Liver (tissue), 9 donors: ENCODE results near the gene ADRA2B. TPM values are rescaled to one million over a fixed set of nuclear protein-coding genes. Genes with fewer than 3 reads are reported as not detected.

Experiments
- DNase-seq: peaks from one replicate; pipeline ENCODE4 v3.0.0-alpha.2; 2017; ENCODE audit warnings: low spot score
- H3K27ac ChIP-seq, 2 donors: one replicate each; pipeline ENCODE4 v1.7.0; 2013; ENCODE audit warnings: inconsistent platforms in 2 of 2, low read length in 2 of 2, control low read depth in 1 of 2, low read depth in 1 of 2, mild to moderate bottlenecking in 1 of 2
- H3K27me3 ChIP-seq, 4 donors: one replicate each; pipeline versions ENCODE4 v1.6.1 to v1.7.0; 2013; ENCODE audit warnings: low read length in 3 of 4, inconsistent platforms in 1 of 4, mild to moderate bottlenecking in 1 of 4, moderate library complexity in 1 of 4; ENCODE audit not compliant: control insufficient read depth in 4 of 4, insufficient read depth in 4 of 4
- H3K36me3 ChIP-seq, 4 donors: one replicate each; pipeline versions ENCODE4 v1.6.1 to v1.7.0; 2013; ENCODE audit warnings: low read length in 3 of 4, mild to moderate bottlenecking in 3 of 4, low read depth in 1 of 4, moderate library complexity in 1 of 4; ENCODE audit not compliant: control insufficient read depth in 4 of 4, insufficient read depth in 3 of 4
- H3K4me1 ChIP-seq, 4 donors: one replicate each; pipeline versions ENCODE4 v1.6.1 to v1.7.0; 2013; ENCODE audit warnings: low read length in 3 of 4, mild to moderate bottlenecking in 3 of 4, moderate library complexity in 1 of 4; ENCODE audit not compliant: control insufficient read depth in 4 of 4, insufficient read depth in 4 of 4
- H3K4me3 ChIP-seq, 3 donors: one replicate each; pipeline versions ENCODE4 v1.6.1 to v1.7.0; 2013; ENCODE audit warnings: low read length in 3 of 3, control low read depth in 1 of 3, low read depth in 1 of 3, mild to moderate bottlenecking in 1 of 3
- H3K9ac ChIP-seq, 2 donors: one replicate each; pipeline ENCODE4 v1.7.0; 2013; ENCODE audit warnings: low read length in 2 of 2, mild to moderate bottlenecking in 2 of 2, moderate library complexity in 2 of 2, control low read depth in 1 of 2, low read depth in 1 of 2
- H3K9me3 ChIP-seq, 4 donors: one replicate each; pipeline versions ENCODE4 v1.6.1 to v1.7.0; 2013; ENCODE audit warnings: low read length in 3 of 4; ENCODE audit not compliant: control insufficient read depth in 4 of 4
- EGR1 ChIP-seq, 2 donors: IDR thresholded peaks; 2 replicates each; pipeline ENCODE4 v1.6.1; 2016 to 2018; ENCODE audit warnings: antibody characterized with exemption in 2 of 2, low read depth in 2 of 2
- FOXA1 ChIP-seq: IDR thresholded peaks from 2 replicates; pipeline ENCODE4 v1.6.1; 2016; ENCODE audit warnings: antibody characterized with exemption
- FOXA2 ChIP-seq: IDR thresholded peaks from 2 replicates; pipeline ENCODE4 v1.6.1; 2016; ENCODE audit warnings: antibody characterized with exemption
- GABPA ChIP-seq, 2 donors: IDR thresholded peaks in 1 of 2; conservative IDR thresholded peaks in 1 of 2; 2 replicates each; pipeline ENCODE4 v1.6.1; 2016; ENCODE audit warnings: antibody characterized with exemption in 2 of 2, mild to moderate bottlenecking in 1 of 2, moderate library complexity in 1 of 2
- HNF4A ChIP-seq, 2 donors: conservative IDR thresholded peaks; 2 replicates each; pipeline ENCODE4 v1.6.1; 2016; ENCODE audit warnings: antibody characterized with exemption in 2 of 2, mild to moderate bottlenecking in 2 of 2
- HNF4G ChIP-seq: IDR thresholded peaks from 2 replicates; pipeline ENCODE4 v1.6.1; 2016; ENCODE audit warnings: antibody characterized with exemption
- JUND ChIP-seq, 2 donors: IDR thresholded peaks; 2 replicates each; pipeline ENCODE4 v1.6.1; 2016; ENCODE audit warnings: antibody characterized with exemption in 2 of 2
- NR2F2 ChIP-seq: IDR thresholded peaks from 2 replicates; pipeline ENCODE4 v1.6.1; 2016; ENCODE audit warnings: antibody characterized with exemption
- RXRA ChIP-seq, 2 donors: IDR thresholded peaks; 2 replicates each; pipeline ENCODE4 v1.6.1; 2017 to 2018; ENCODE audit warnings: antibody characterized with exemption in 2 of 2, mild to moderate bottlenecking in 1 of 2
- SP1 ChIP-seq: IDR thresholded peaks from 2 replicates; pipeline ENCODE4 v1.6.1; 2018; ENCODE audit warnings: antibody characterized with exemption, mild to moderate bottlenecking
- TAF1 ChIP-seq: conservative IDR thresholded peaks from 2 replicates; pipeline ENCODE4 v1.6.1; 2016; ENCODE audit warnings: antibody characterized with exemption, mild to moderate bottlenecking
- YY1 ChIP-seq: IDR thresholded peaks from 2 replicates; pipeline ENCODE4 v1.6.1; 2016; ENCODE audit warnings: antibody characterized with exemption, mild to moderate bottlenecking
- WGBS: extraction: QIAGEN DNeasy Blood & Tissue Kit; methylation state at CpG from one replicate; pipeline ENCODE4 v1.1.7; 2013; 5-methylcytosine and 5-hydroxymethylcytosine counted together
- polyA plus RNA-seq, 2 donors: library from polyadenylated mRNA; stranded (reverse) in 1 of 2; unstranded in 1 of 2; fragments of 200-250 nt in 1 of 2; fragments of >200 nt in 1 of 2; fragmentation: Nextera tagmentation in 1 of 2; extraction: Ambion mirVana in 1 of 2; gene quantifications; one replicate each; pipeline versions ENCODE4 v1.2.1 to v1.2.3, GENCODE V29; 2013 to 2015
- total RNA-seq, 2 donors: library from RNA; depleted of rRNA; stranded (reverse); fragments of >200 nt; gene quantifications; one replicate each; pipeline ENCODE4 v1.2.3, GENCODE V29; 2014
- TF ChIP-seq, protein P1 (sequence below): IDR thresholded peaks from 2 replicates; pipeline ENCODE4 v1.6.1; 2016; ENCODE audit warnings: antibody characterized with exemption
- TF ChIP-seq, protein P2 (sequence below): IDR thresholded peaks from 2 replicates; pipeline ENCODE4 v1.6.1; 2016; ENCODE audit warnings: antibody characterized with exemption
- TF ChIP-seq, protein P3 (sequence below): fragments of 150-350 bp; IDR thresholded peaks from 2 replicates; pipeline ENCODE4 v1.5.1; 2017; ENCODE audit warnings: improper control_type of control experiment, low read depth, low read length; ENCODE audit not compliant: missing input control
- TF ChIP-seq, protein P4 (sequence below): IDR thresholded peaks from 2 replicates; pipeline ENCODE4 v1.6.1; 2016; ENCODE audit warnings: antibody characterized with exemption
- TF ChIP-seq, protein P5 (sequence below): IDR thresholded peaks from 2 replicates; pipeline ENCODE4 v1.6.1; 2016; ENCODE audit warnings: antibody characterized with exemption, mild to moderate bottlenecking
- donor health status: healthy.
- donor health status: healthy.
- donor health status: healthy.
- donor health status: healthy.
- donor health status: healthy.

Gene ADRA2B
- total and polyA plus RNA-seq, 4 donors, result 1.3 to 8.6 (median 3.0) TPM

DNA sequence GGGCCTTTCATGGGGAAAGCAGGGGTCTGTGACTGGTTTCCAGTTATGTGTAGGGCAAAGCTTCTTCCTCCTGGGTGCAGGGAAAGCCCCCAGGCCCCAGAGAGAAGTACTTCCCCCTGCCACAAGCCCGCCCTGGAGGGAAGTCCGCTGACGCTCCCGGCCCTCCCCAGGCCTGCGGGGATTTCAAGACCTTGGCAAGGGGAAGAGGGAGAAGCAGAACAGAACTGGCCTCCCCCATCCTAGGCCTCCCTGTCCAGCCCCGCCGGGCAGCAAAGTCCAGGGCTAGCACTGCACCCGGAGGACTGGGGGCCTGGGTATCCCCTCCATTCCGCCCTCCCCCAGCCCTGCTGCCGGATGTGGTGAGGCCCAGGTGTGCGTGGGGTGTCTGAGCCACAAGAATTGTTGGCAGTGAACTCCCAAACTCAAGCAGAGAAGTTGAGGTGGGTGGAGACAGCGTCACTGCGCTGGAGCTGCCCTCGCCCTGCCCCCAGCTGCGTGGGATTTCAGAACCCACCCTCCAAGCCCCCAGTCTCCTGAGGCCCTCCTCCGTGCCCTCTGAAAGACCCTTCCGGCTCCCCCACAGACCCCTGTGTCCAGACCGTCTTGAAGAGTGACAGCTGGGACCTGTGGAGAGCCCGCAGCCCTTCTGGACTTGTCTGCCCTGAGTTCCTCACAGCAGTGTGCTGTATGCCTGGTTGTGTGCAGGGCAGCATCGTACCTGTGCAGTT lies 29.9 kb upstream of the ADRA2B start:
- Histone ChIP-seq H3K27ac (peak overlapping the region; percentile 69 to 71), H3K4me1 (peaks cover 0 to 8% (median 5%) of the 10 kb centered on the region in 4 donors), H3K36me3 (no peaks in the 10 kb centered on the region), H3K4me3 (no peak overlapping the region), H3K27me3 (no peaks in the 10 kb centered on the region), H3K9me3 (no peaks in the 10 kb centered on the region), H3K9ac (no peak overlapping the region)
- no peak for DNase-seq
- TF ChIP-seq, protein P1, sequence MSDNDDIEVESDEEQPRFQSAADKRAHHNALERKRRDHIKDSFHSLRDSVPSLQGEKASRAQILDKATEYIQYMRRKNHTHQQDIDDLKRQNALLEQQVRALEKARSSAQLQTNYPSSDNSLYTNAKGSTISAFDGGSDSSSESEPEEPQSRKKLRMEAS, result no peak
- TF ChIP-seq EGR1 (IDR thresholded peaks at IDR 0.05; ENCODE audit: low read depth in 2 of 2) (no peak), HNF4A (conservative IDR thresholded peaks at IDR 0.05) (no peak), JUND (IDR thresholded peaks at IDR 0.05) (no peak), FOXA2 (no peak), SP1 (no peak), RXRA (IDR thresholded peaks at IDR 0.05) (no peak), NR2F2 (no peak), FOXA1 (no peak), TAF1 (no peak), HNF4G (no peak), YY1 (no peak), GABPA (IDR thresholded peaks at IDR 0.05 in 1 of 2, conservative IDR thresholded peaks at IDR 0.05 in 1 of 2) (no peak)
- TF ChIP-seq, protein P2, sequence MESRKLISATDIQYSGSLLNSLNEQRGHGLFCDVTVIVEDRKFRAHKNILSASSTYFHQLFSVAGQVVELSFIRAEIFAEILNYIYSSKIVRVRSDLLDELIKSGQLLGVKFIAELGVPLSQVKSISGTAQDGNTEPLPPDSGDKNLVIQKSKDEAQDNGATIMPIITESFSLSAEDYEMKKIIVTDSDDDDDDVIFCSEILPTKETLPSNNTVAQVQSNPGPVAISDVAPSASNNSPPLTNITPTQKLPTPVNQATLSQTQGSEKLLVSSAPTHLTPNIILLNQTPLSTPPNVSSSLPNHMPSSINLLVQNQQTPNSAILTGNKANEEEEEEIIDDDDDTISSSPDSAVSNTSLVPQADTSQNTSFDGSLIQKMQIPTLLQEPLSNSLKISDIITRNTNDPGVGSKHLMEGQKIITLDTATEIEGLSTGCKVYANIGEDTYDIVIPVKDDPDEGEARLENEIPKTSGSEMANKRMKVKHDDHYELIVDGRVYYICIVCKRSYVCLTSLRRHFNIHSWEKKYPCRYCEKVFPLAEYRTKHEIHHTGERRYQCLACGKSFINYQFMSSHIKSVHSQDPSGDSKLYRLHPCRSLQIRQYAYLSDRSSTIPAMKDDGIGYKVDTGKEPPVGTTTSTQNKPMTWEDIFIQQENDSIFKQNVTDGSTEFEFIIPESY, result no peak
- TF ChIP-seq, protein P3, sequence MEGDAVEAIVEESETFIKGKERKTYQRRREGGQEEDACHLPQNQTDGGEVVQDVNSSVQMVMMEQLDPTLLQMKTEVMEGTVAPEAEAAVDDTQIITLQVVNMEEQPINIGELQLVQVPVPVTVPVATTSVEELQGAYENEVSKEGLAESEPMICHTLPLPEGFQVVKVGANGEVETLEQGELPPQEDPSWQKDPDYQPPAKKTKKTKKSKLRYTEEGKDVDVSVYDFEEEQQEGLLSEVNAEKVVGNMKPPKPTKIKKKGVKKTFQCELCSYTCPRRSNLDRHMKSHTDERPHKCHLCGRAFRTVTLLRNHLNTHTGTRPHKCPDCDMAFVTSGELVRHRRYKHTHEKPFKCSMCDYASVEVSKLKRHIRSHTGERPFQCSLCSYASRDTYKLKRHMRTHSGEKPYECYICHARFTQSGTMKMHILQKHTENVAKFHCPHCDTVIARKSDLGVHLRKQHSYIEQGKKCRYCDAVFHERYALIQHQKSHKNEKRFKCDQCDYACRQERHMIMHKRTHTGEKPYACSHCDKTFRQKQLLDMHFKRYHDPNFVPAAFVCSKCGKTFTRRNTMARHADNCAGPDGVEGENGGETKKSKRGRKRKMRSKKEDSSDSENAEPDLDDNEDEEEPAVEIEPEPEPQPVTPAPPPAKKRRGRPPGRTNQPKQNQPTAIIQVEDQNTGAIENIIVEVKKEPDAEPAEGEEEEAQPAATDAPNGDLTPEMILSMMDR, result no peak
- TF ChIP-seq, protein P4, sequence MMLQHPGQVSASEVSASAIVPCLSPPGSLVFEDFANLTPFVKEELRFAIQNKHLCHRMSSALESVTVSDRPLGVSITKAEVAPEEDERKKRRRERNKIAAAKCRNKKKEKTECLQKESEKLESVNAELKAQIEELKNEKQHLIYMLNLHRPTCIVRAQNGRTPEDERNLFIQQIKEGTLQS, result no peak
- TF ChIP-seq, protein P5, sequence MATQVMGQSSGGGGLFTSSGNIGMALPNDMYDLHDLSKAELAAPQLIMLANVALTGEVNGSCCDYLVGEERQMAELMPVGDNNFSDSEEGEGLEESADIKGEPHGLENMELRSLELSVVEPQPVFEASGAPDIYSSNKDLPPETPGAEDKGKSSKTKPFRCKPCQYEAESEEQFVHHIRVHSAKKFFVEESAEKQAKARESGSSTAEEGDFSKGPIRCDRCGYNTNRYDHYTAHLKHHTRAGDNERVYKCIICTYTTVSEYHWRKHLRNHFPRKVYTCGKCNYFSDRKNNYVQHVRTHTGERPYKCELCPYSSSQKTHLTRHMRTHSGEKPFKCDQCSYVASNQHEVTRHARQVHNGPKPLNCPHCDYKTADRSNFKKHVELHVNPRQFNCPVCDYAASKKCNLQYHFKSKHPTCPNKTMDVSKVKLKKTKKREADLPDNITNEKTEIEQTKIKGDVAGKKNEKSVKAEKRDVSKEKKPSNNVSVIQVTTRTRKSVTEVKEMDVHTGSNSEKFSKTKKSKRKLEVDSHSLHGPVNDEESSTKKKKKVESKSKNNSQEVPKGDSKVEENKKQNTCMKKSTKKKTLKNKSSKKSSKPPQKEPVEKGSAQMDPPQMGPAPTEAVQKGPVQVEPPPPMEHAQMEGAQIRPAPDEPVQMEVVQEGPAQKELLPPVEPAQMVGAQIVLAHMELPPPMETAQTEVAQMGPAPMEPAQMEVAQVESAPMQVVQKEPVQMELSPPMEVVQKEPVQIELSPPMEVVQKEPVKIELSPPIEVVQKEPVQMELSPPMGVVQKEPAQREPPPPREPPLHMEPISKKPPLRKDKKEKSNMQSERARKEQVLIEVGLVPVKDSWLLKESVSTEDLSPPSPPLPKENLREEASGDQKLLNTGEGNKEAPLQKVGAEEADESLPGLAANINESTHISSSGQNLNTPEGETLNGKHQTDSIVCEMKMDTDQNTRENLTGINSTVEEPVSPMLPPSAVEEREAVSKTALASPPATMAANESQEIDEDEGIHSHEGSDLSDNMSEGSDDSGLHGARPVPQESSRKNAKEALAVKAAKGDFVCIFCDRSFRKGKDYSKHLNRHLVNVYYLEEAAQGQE, result no peak
- 80% methylated on average over 20 of the region's 20 CpGs for whole genome bisulfite sequencing
